A549 (cell line): ENCODE results near the gene PCYT1B. TPM values are rescaled to one million over a fixed set of nuclear protein-coding genes. Genes with fewer than 3 reads are reported as not detected.

Experiments used
- ATAC-seq, 2 experiments: fragments of 200-7000 bp in 1 of 2; fragments of >200 bp in 1 of 2; cut with Nextera tagmentation in 1 of 2; cut with Tn5 transposase in 1 of 2; 3 replicates each; pipeline versions ENCODE4 v1.8.0 to v1.9.1; 2018 to 2020; ENCODE audit warnings: mild to moderate bottlenecking in 1 of 2, moderate library complexity in 1 of 2
- CTCF ChIA-PET: fragments of 300-600 bp; sonication (Branson Sonifier 250); formaldehyde crosslinking; extraction: SDS; loops from one replicate; lab custom pipeline; 2021; ENCODE audit warnings: antibody characterized with exemption, inconsistent platforms; lab: Yijun Ruan, JAX
- POLR2A ChIA-PET: fragments of 350-600 bp; formaldehyde crosslinking; extraction: SDS; loops from one replicate; lab custom pipeline; 2021; ENCODE audit warnings: antibody characterized with exemption, inconsistent platforms; lab: Yijun Ruan, JAX
- DNase-seq, 2 experiments: peaks; one replicate each; pipeline versions ENCODE4 v3.0.0 to v3.0.0-alpha.2; 2011 to 2016; ENCODE audit warnings: low read depth in 1 of 2, low spot score in 1 of 2
- FAIRE-seq: peaks from 2 replicates; lab custom pipeline; 2011; peaks lifted over from hg19 to GRCh38; lab: Jason Lieb, UNC
- H3K27ac ChIP-seq, 2 experiments: fragments of >200 bp; sonication (Bioruptor Twin); formaldehyde crosslinking; 3 replicates each; pipeline ENCODE4 v1.5.1; 2016 to 2017
- H3K4me1 ChIP-seq: fragments of >200 bp; sonication (Bioruptor Twin); formaldehyde crosslinking; 3 replicates; pipeline ENCODE4 v1.6.1; 2016
- H3K4me2 ChIP-seq: fragments of >200 bp; sonication (Bioruptor Twin); formaldehyde crosslinking; 3 replicates; pipeline ENCODE4 v1.6.1; 2016
- H3K4me3 ChIP-seq: fragments of >200 bp; sonication (Bioruptor Twin); formaldehyde crosslinking; 3 replicates; pipeline ENCODE4 v1.5.1; 2016
- H3K9me3 ChIP-seq: fragments of >200 bp; sonication (Bioruptor Twin); formaldehyde crosslinking; 3 replicates; pipeline ENCODE4 v1.6.1; 2016
- ATOH8 ChIP-seq: fragments of 250-450 bp; sonication (Bioruptor Pico); IDR thresholded peaks from 2 replicates; pipeline ENCODE4 v1.5.0; 2020; ENCODE audit warnings: low read depth, mild to moderate bottlenecking, moderate library complexity
- CBX8 ChIP-seq: fragments of 200-600 bp; sonication (generic); IDR thresholded peaks from 2 replicates; pipeline ENCODE4 v1.6.1; 2016
- CEBPB ChIP-seq, 2 experiments: fragments of >200 bp in 1 of 2; sonication (Bioruptor Twin) in 1 of 2; formaldehyde crosslinking in 1 of 2; IDR thresholded peaks; 2 replicates each; pipeline ENCODE4 v1.6.1; 2012 to 2016
- CHD2 ChIP-seq: fragments of 150-350 bp; IDR thresholded peaks from 2 replicates; pipeline ENCODE4 v1.6.1; 2014; ENCODE audit warnings: low read length; ENCODE audit not compliant: partially characterized antibody
- CHD4 ChIP-seq: fragments of 200-600 bp; sonication (generic); IDR thresholded peaks from 2 replicates; pipeline ENCODE4 v1.6.1; 2016; ENCODE audit warnings: antibody characterized with exemption, mild to moderate bottlenecking, borderline replicate concordance
- CTCF ChIP-seq: fragments of >200 bp; sonication (Bioruptor Twin); formaldehyde crosslinking; IDR thresholded peaks from 3 replicates; pipeline ENCODE4 v1.5.1; 2016
- EHF ChIP-seq: fragments of 250-450 bp; sonication (Bioruptor Pico); IDR thresholded peaks from 2 replicates; pipeline ENCODE4 v1.5.0; 2020; ENCODE audit warnings: mild to moderate bottlenecking
- EHMT2 ChIP-seq: fragments of 200-600 bp; sonication (generic); IDR thresholded peaks from 2 replicates; pipeline ENCODE4 v1.6.1; 2016; ENCODE audit warnings: antibody characterized with exemption, low read depth, mild to moderate bottlenecking, moderate library complexity
- EP300 ChIP-seq, 2 experiments: fragments of >200 bp; sonication (Bioruptor Twin); formaldehyde crosslinking; IDR thresholded peaks; 2 replicates in 1 of 2; 3 replicates in 1 of 2; pipeline ENCODE4 v1.6.1; 2016 to 2017
- ESRRA ChIP-seq: fragments of 150-350 bp; IDR thresholded peaks from 2 replicates; pipeline ENCODE4 v1.6.1; 2014; ENCODE audit warnings: mild to moderate bottlenecking, low read length, borderline replicate concordance
- GATA3 ChIP-seq: IDR thresholded peaks from 2 replicates; pipeline ENCODE4 v1.6.1; 2012; ENCODE audit warnings: borderline replicate concordance
- HDAC2 ChIP-seq: fragments of 200-600 bp; sonication (generic); IDR thresholded peaks from 2 replicates; pipeline ENCODE4 v1.6.1; 2016
- HEYL ChIP-seq: fragments of 250-450 bp; sonication (Bioruptor Pico); IDR thresholded peaks from 2 replicates; pipeline ENCODE4 v1.8.0; 2021; ENCODE audit warnings: mild to moderate bottlenecking, moderate library complexity
- HOXB13 ChIP-seq: fragments of 250-450 bp; sonication (Bioruptor Pico); IDR thresholded peaks from 2 replicates; pipeline ENCODE4 v1.5.0; 2020; ENCODE audit warnings: low read depth, mild to moderate bottlenecking, moderate library complexity
- HOXB5 ChIP-seq: fragments of 250-450 bp; sonication (Bioruptor Pico); IDR thresholded peaks from 2 replicates; pipeline ENCODE4 v1.5.0; 2020; ENCODE audit warnings: mild to moderate bottlenecking, moderate library complexity
- JUN ChIP-seq, 2 experiments: fragments of >200 bp; sonication (Bioruptor Twin); formaldehyde crosslinking; IDR thresholded peaks; 2 replicates in 1 of 2; 3 replicates in 1 of 2; pipeline ENCODE4 v1.6.1; 2016 to 2017
- MAZ ChIP-seq: fragments of 150-350 bp; IDR thresholded peaks from 2 replicates; pipeline ENCODE4 v1.6.1; 2014; ENCODE audit warnings: antibody characterized with exemption, low read depth, low read length, borderline replicate concordance
- MYC ChIP-seq: IDR thresholded peaks from 2 replicates; pipeline ENCODE4 v1.6.1; 2012; ENCODE audit warnings: mild to moderate bottlenecking, inconsistent platforms, low read length, improper control_type of control experiment, borderline replicate concordance
- NFE2L2 ChIP-seq: fragments of 150-350 bp; conservative IDR thresholded peaks from 2 replicates; pipeline ENCODE4 v1.6.1; 2014; ENCODE audit warnings: low read length
- NPAS2 ChIP-seq: fragments of 250-450 bp; sonication (Bioruptor Pico); IDR thresholded peaks from 2 replicates; pipeline ENCODE4 v1.8.0; 2022; ENCODE audit warnings: mild to moderate bottlenecking, moderate library complexity, borderline replicate concordance
- PHF8 ChIP-seq: fragments of 200-600 bp; sonication (generic); IDR thresholded peaks from 2 replicates; pipeline ENCODE4 v1.6.1; 2016; ENCODE audit warnings: low read depth, mild to moderate bottlenecking, antibody characterized with exemption, moderate library complexity, borderline replicate concordance
- RARB ChIP-seq: fragments of 250-450 bp; sonication (Bioruptor Pico); IDR thresholded peaks from 2 replicates; pipeline ENCODE4 v1.8.0; 2021; ENCODE audit warnings: mild to moderate bottlenecking, moderate library complexity
- RCOR1 ChIP-seq: fragments of 150-350 bp; IDR thresholded peaks from 2 replicates; pipeline ENCODE4 v1.6.1; 2014; ENCODE audit warnings: antibody characterized with exemption, low read length, low read depth
- RFX5 ChIP-seq: fragments of 450-650 bp; IDR thresholded peaks from 2 replicates; pipeline ENCODE4 v1.7.1; 2014; ENCODE audit warnings: antibody characterized with exemption, mild to moderate bottlenecking, moderate library complexity
- SREBF2 ChIP-seq: fragments of 450-650 bp; IDR thresholded peaks from 2 replicates; pipeline ENCODE4 v1.6.1; 2014; ENCODE audit warnings: mild to moderate bottlenecking, moderate library complexity
- TP53 ChIP-seq: fragments of 250-450 bp; sonication (Bioruptor Pico); IDR thresholded peaks from 2 replicates; pipeline ENCODE4 v1.5.0; 2021; ENCODE audit warnings: mild to moderate bottlenecking, moderate library complexity
- ZC3H11A ChIP-seq: fragments of 450-650 bp; IDR thresholded peaks from 2 replicates; pipeline ENCODE4 v1.6.1; 2014; ENCODE audit warnings: antibody characterized with exemption, mild to moderate bottlenecking
- WGBS: methylation state at CpG from one replicate; pipeline ENCODE4 v1.1.6; 2017; ENCODE audit errors: missing lambda C conversion rate; 5-methylcytosine and 5-hydroxymethylcytosine counted together
- polyA plus RNA-seq, 4 experiments: library from polyadenylated mRNA; depleted of rRNA in 3 of 4; stranded (reverse); fragments of >200 nt; fragmentation: RNase III in 1 of 4; extraction: RNeasy Plus Mini Kit Qiagen cat#74134 plus additional on column Dnase treatment in 1 of 4; gene quantifications; 2 replicates in 3 of 4; 3 replicates in 1 of 4; pipeline ENCODE4 v1.2.3, GENCODE V29; 2011 to 2017
- TF ChIP-seq, protein P1 (sequence below): fragments of >200 bp; sonication (Bioruptor Twin); formaldehyde crosslinking; IDR thresholded peaks from 2 replicates; pipeline ENCODE4 v1.6.1; 2016
- TF ChIP-seq, protein P2 (sequence below): IDR thresholded peaks from 2 replicates; pipeline ENCODE4 v1.6.1; 2012
- TF ChIP-seq, protein P3 (sequence below): fragments of 250-450 bp; sonication (Bioruptor Pico); IDR thresholded peaks from 2 replicates; pipeline ENCODE4 v1.5.0; 2021; ENCODE audit warnings: mild to moderate bottlenecking, moderate library complexity, borderline replicate concordance

The PCYT1B gene
- polyA plus RNA-seq, 2 of the 4 experiments (the other 2 are of a cell fraction), result 0.05 TPM; not detected in 1

DNA sequence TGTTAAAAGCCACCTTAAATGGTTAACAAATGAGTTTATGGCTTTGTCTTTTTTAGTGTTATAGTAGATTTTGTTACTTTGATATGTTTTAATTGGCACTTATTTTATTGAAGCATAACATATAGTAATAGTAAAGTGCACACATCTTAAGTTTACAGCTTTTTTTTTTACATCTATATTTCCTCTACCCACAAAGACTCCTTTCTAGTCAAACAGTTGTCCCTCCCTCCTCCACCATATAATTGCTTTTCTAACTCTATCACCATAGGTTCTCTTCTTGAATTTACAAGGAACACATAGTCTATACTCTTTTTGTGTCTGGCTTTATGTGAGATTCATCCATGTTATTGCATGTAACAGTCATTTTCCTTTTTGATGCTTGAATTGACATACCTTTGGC, 110.6 kb downstream of the PCYT1B start:
- POLR2A ChIA-PET, result no interaction called here
- H3K4me3 ChIP-seq, result no peak overlapping the region
- no peak overlapping the region for H3K27ac ChIP-seq
- no peak for ATAC-seq
- no peaks in the 10 kb centered on the region for H3K9me3 ChIP-seq
- TF ChIP-seq HEYL (CRISPR knock-in tag), result no peak
- no peak for TF ChIP-seq HDAC2
- no peak for TF ChIP-seq MYC
- TF ChIP-seq EHF (CRISPR knock-in tag), result no peak
- no peak for TF ChIP-seq JUN (IDR thresholded peaks at IDR 0.05)
- TF ChIP-seq CTCF, result no peak
- TF ChIP-seq MAZ, result no peak
- no peak for TF ChIP-seq HOXB5 (CRISPR knock-in tag)
- TF ChIP-seq ZC3H11A, result no peak
- no peak for TF ChIP-seq TP53 (CRISPR knock-in tag)
- TF ChIP-seq, protein P1, sequence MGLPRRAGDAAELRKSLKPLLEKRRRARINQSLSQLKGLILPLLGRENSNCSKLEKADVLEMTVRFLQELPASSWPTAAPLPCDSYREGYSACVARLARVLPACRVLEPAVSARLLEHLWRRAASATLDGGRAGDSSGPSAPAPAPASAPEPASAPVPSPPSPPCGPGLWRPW, result no peak
- TF ChIP-seq HOXB13 (CRISPR knock-in tag), result no peak
- TF ChIP-seq, protein P2, sequence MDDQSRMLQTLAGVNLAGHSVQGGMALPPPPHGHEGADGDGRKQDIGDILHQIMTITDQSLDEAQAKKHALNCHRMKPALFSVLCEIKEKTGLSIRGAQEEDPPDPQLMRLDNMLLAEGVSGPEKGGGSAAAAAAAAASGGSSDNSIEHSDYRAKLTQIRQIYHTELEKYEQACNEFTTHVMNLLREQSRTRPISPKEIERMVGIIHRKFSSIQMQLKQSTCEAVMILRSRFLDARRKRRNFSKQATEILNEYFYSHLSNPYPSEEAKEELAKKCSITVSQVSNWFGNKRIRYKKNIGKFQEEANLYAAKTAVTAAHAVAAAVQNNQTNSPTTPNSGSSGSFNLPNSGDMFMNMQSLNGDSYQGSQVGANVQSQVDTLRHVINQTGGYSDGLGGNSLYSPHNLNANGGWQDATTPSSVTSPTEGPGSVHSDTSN, result no peak
- no peak for TF ChIP-seq ATOH8
- TF ChIP-seq CBX8, result no peak
- no peak for TF ChIP-seq NPAS2
- TF ChIP-seq CEBPB (IDR thresholded peaks at IDR 0.05), result no peak
- no peak overlapping the region for H3K4me2 ChIP-seq
- H3K4me1 ChIP-seq, result no peaks in the 10 kb centered on the region
- CTCF ChIA-PET, result interaction anchor here (1.5 kb wide), 1 partner anchor 15 kb away, joined by 3 read pairs; no protein-coding TSS in a partner anchor
- peak; percentile 79 for FAIRE-seq
- DNase-seq, result no peak

DNA sequence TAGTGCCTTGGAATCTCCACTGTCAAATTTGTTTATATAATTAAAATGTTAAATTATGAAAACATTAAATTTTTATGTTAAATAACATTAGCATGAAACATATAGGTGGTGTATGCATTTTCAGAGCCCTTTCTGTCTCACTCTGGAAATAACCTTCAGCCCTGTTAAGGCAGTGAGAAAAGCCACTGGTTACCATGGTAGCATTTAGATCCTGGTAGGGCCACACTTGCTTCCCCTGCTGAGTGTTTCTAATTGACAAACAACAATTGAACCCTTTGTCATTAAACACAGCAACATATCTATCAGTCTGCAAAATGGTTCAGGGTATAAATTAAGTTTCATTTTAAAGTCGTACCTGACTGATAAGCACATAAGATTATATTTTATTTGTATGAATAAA, 118.5 kb downstream of the PCYT1B start:
- ChIA-PET POLR2A (no interaction called here), CTCF (no interaction called here)
- Histone ChIP-seq H3K9me3 (no peaks in the 10 kb centered on the region), H3K4me3 (no peak overlapping the region), H3K27ac (no peak overlapping the region), H3K4me1 (peaks cover 9% of the 10 kb centered on the region; the same call in 2 of the 3 replicates), H3K4me2 (no peak overlapping the region)
- ATAC-seq (no peak), FAIRE-seq (no peak), DNase-seq (no peak)
- no peak for TF ChIP-seq ESRRA
- TF ChIP-seq RCOR1, result no peak
- TF ChIP-seq GATA3, result no peak
- TF ChIP-seq CHD4, result no peak
- no peak for TF ChIP-seq CHD2
- TF ChIP-seq RARB (CRISPR knock-in tag), result no peak
- WGBS, result 84% methylated on average over 1 of the region's 1 CpG

DNA sequence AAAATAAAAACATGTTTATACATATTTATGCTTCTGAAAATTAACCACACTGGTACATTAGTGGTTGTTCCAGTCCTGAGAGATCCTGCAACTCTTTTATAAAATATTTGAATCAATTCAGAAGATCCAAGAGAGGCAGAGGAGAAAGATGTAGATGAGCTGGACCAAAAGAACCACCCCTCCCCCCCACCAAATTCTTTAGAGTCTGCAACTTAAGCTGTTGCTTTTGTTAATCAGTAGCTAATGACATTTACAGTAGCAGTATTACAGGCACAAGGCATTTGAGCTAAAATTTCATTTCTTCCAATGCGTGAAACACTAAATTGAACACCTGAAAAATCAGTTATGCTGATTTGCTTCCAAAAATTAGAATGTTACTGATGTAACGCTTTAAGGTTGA, 120.5 kb downstream of the PCYT1B start:
- FAIRE-seq (peak; percentile 72), ATAC-seq (no peak), DNase-seq (no peak)
- Histone ChIP-seq H3K9me3 (no peaks in the 10 kb centered on the region), H3K27ac (no peak overlapping the region), H3K4me1 (peaks cover 9% of the 10 kb centered on the region; the same call in 2 of the 3 replicates), H3K4me2 (peak overlapping the region; percentile 23; the same call in 2 of the 3 replicates), H3K4me3 (no peak overlapping the region)
- CTCF ChIA-PET, result no interaction called here
- 91% methylated on average over 2 of the region's 2 CpGs for WGBS
- POLR2A ChIA-PET, result no interaction called here
- TF ChIP-seq, protein P1, result no peak
- TF ChIP-seq PHF8 (no peak), HEYL (CRISPR knock-in tag) (no peak), SREBF2 (no peak), EP300 (IDR thresholded peaks at IDR 0.05) (no peak), ESRRA (no peak), RFX5 (no peak), HDAC2 (no peak), EHMT2 (no peak), NFE2L2 (no peak)
- TF ChIP-seq, protein P3, sequence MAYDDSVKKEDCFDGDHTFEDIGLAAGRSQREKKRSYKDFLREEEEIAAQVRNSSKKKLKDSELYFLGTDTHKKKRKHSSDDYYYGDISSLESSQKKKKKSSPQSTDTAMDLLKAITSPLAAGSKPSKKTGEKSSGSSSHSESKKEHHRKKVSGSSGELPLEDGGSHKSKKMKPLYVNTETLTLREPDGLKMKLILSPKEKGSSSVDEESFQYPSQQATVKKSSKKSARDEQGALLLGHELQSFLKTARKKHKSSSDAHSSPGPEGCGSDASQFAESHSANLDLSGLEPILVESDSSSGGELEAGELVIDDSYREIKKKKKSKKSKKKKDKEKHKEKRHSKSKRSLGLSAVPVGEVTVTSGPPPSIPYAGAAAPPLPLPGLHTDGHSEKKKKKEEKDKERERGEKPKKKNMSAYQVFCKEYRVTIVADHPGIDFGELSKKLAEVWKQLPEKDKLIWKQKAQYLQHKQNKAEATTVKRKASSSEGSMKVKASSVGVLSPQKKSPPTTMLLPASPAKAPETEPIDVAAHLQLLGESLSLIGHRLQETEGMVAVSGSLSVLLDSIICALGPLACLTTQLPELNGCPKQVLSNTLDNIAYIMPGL (CRISPR knock-in tag), result no peak
